B cell (primary cell): ENCODE measurements around the gene RPL34. TPM values are rescaled to one million over a fixed set of nuclear protein-coding genes. Genes with fewer than 3 reads are reported as not detected.

ENCODE experiments used
- ATAC-seq: fragments of 200-7000 bp; cut with Tn5 transposase; one replicate; pipeline ENCODE4 v1.10.0; 2021; ENCODE audit warnings: low read depth, mild to moderate bottlenecking, moderate number of reproducible peaks, moderate library complexity
- CTCF ChIA-PET: fragments of 350-600 bp; sonication (Branson Sonifier 250); formaldehyde crosslinking; loops from one replicate; lab custom pipeline; 2021; ENCODE audit warnings: antibody characterized with exemption, inconsistent platforms; lab: Charles Lee
- POLR2A ChIA-PET: fragments of 350-600 bp; sonication (Branson Sonifier 250); formaldehyde crosslinking; loops from one replicate; lab custom pipeline; 2021; ENCODE audit warnings: antibody characterized with exemption; lab: Charles Lee
- DNase-seq: peaks from one replicate; pipeline ENCODE4 v3.0.0; 2013
- H2AFZ ChIP-seq: 2 replicates; pipeline ENCODE4 v1.6.1; 2012; ENCODE audit warnings: mild to moderate bottlenecking, low read depth, low read length; ENCODE audit not compliant: insufficient read depth, poor library complexity, severe bottlenecking
- H3K27ac ChIP-seq, 2 donors: 1 replicate in 1 of 2; 2 replicates in 1 of 2; pipeline ENCODE4 v1.5.1; 2012 to 2013; ENCODE audit warnings: low read length in 2 of 2, mild to moderate bottlenecking in 2 of 2, moderate library complexity in 1 of 2
- H3K27me3 ChIP-seq, 4 experiments: fragments of 200-600 bp in 1 of 4; sonication (generic) in 1 of 4; replicated peaks in 1 of 4; 1 replicate in 2 of 4; 2 replicates in 2 of 4; pipeline versions ENCODE4 v1.6.1 to v1.7.0; 2013 to 2016; ENCODE audit warnings: low read length in 3 of 4, mild to moderate bottlenecking in 2 of 4, mixed read lengths in 1 of 4, moderate library complexity in 1 of 4; ENCODE audit not compliant: insufficient read depth in 4 of 4, control insufficient read depth in 3 of 4; ENCODE audit errors: control extremely low read depth in 1 of 4
- H3K36me3 ChIP-seq, 2 experiments: replicated peaks in 1 of 2; 1 replicate in 1 of 2; 2 replicates in 1 of 2; pipeline versions ENCODE4 v1.6.1 to v1.7.1; 2013; ENCODE audit warnings: low read length in 1 of 2; ENCODE audit not compliant: insufficient read depth in 2 of 2, control insufficient read depth in 1 of 2; ENCODE audit errors: control extremely low read depth in 1 of 2, extremely low read depth in 1 of 2
- H3K4me1 ChIP-seq, 2 donors: fragments of 200-600 bp in 1 of 2; sonication (generic) in 1 of 2; 1 replicate in 1 of 2; 2 replicates in 1 of 2; pipeline versions ENCODE4 v1.5.1 to v1.6.1; 2013 to 2017; ENCODE audit warnings: low read length in 2 of 2; ENCODE audit not compliant: control insufficient read depth in 2 of 2, insufficient read depth in 2 of 2
- H3K4me2 ChIP-seq: replicated peaks from 2 replicates; pipeline ENCODE3; 2012; ENCODE audit warnings: mild to moderate bottlenecking, low read depth, low read length; ENCODE audit not compliant: poor library complexity, severe bottlenecking
- H3K4me3 ChIP-seq, 5 experiments: fragments of 200-600 bp in 1 of 5; sonication (generic) in 1 of 5; 1 replicate in 3 of 5; 2 replicates in 2 of 5; pipeline versions ENCODE4 v1.5.1 to v1.7.0; 2011 to 2016; ENCODE audit warnings: low read length in 4 of 5, mild to moderate bottlenecking in 4 of 5, low read depth in 2 of 5, control low read depth in 1 of 5, moderate library complexity in 1 of 5; ENCODE audit not compliant: insufficient read depth in 1 of 5; ENCODE audit errors: control extremely low read depth in 1 of 5, extremely low read depth in 1 of 5
- H3K79me2 ChIP-seq: fragments of 200-600 bp; sonication (generic); one replicate; pipeline ENCODE4 v1.6.0; 2016; ENCODE audit warnings: low read length; ENCODE audit not compliant: control insufficient read depth, insufficient read depth
- H3K9ac ChIP-seq: fragments of 200-600 bp; sonication (generic); 2 replicates; pipeline ENCODE4 v1.6.1; 2017; ENCODE audit warnings: mild to moderate bottlenecking, low read length, moderate library complexity
- H3K9me3 ChIP-seq, 3 donors: one replicate each; pipeline versions ENCODE4 v1.6.1 to v1.7.1; 2013; ENCODE audit warnings: low read length in 2 of 3; ENCODE audit not compliant: control insufficient read depth in 2 of 3, insufficient read depth in 1 of 3; ENCODE audit errors: control extremely low read depth in 1 of 3
- H4K20me1 ChIP-seq: 2 replicates; pipeline ENCODE4 v1.6.0; 2012; ENCODE audit warnings: mild to moderate bottlenecking, low read length; ENCODE audit not compliant: insufficient read depth, control insufficient read depth, poor library complexity, severe bottlenecking
- H3K27ac Mint-ChIP-seq: one replicate; pipeline ENCODE4 v1.8.0; 2021; ENCODE audit warnings: mixed read lengths
- H3K27me3 Mint-ChIP-seq: one replicate; pipeline ENCODE4 v1.8.0; 2021; ENCODE audit warnings: mixed read lengths
- H3K4me1 Mint-ChIP-seq: one replicate; pipeline ENCODE4 v1.8.0; 2021; ENCODE audit warnings: mixed read lengths
- H3K4me3 Mint-ChIP-seq: one replicate; pipeline ENCODE4 v1.8.0; 2021; ENCODE audit warnings: mixed read lengths
- H3K9me3 Mint-ChIP-seq: one replicate; pipeline ENCODE4 v1.8.0; 2022; ENCODE audit warnings: mixed read lengths; ENCODE audit not compliant: insufficient read depth
- CTCF ChIP-seq: fragments of 200-600 bp; IDR thresholded peaks from one replicate; pipeline ENCODE4 v1.8.0; 2022; ENCODE audit warnings: antibody characterized with exemption, mild to moderate bottlenecking
- EZH2 ChIP-seq: IDR thresholded peaks from 2 replicates; pipeline ENCODE4 v1.6.1; 2012; ENCODE audit warnings: borderline replicate concordance, low read depth, mild to moderate bottlenecking, moderate library complexity, low read length; ENCODE audit not compliant: insufficient read depth, poor library complexity, severe bottlenecking
- WGBS: methylation state at CpG from one replicate; pipeline ENCODE4 v1.1.5; 2013; ENCODE audit warnings: missing lambda C conversion rate; ENCODE audit not compliant: insufficient coverage; 5-methylcytosine and 5-hydroxymethylcytosine counted together
- intact Hi-C: fragments of 100-400 bp; cut with micrococcal nuclease; formaldehyde crosslinking; loops from one replicate; pipeline ENCODE4 v1.10.0; 2022
- polyA plus RNA-seq: library from polyadenylated mRNA; depleted of rRNA; stranded (reverse); fragments of >200 nt; gene quantifications from 2 replicates; pipeline ENCODE4 v1.2.3, GENCODE V29; 2012
- total RNA-seq, 2 donors: library from RNA; stranded (reverse); fragments of 120-200 nt in 1 of 2; gene quantifications; 1 replicate in 1 of 2; 2 replicates in 1 of 2; pipeline versions ENCODE4 v1.2.3 to v1.2.4, GENCODE V29; 2013 to 2022

RPL34 gene
- total and polyA plus RNA-seq, 2 donors (not counting 1 experiment from before 2014, with no cell fraction given) = 2,267 to 4,160 TPM

- Histone ChIP-seq H3K36me3 (peaks cover 4 to 89% of the 10 kb centered on the region in 2 experiments), H3K4me1 (no peaks in the 10 kb centered on the region), H2AFZ (no peak overlapping the region), H3K27ac (no peak overlapping the region), H4K20me1 (peaks cover 13% of the 10 kb centered on the region), H3K4me3 (no peak overlapping the region), H3K9ac (no peak overlapping the region), H3K79me2 (no peaks in the 10 kb centered on the region), H3K27me3 (no peaks in the 10 kb centered on the region), H3K9me3 (no peaks in the 10 kb centered on the region), H3K4me2 (no peak overlapping the region)
- no peak overlapping the region for H3K27ac Mint-ChIP-seq
- ChIA-PET CTCF (no interaction called here), POLR2A (no interaction called here)
- peaks cover 13% of the 10 kb centered on the region for H3K4me1 Mint-ChIP-seq
- no peak overlapping the region for H3K4me3 Mint-ChIP-seq
- DNase-seq (no peak), ATAC-seq (no peak)
- H3K27me3 Mint-ChIP-seq = no peaks in the 10 kb centered on the region
- TF ChIP-seq CTCF (no peak), EZH2 (no peak)
- H3K9me3 Mint-ChIP-seq = no peaks in the 10 kb centered on the region
- intact Hi-C loops = loop anchor here (10.0 kb wide), 2 partner anchors 806 to 1186 kb away; partner anchors contain the start of genes GAR1 and SEC24B
Observed at GRCh38 chr4:108628411-108628810, 8.0 kb downstream of the RPL34 start.

GRCh38 chr4:108635070-108635655 is 14.8 kb downstream of the RPL34 start:
- ATAC-seq = no peak
- no peak overlapping the region for H3K27ac Mint-ChIP-seq
- H3K9ac ChIP-seq = no peak overlapping the region
- H3K4me3 ChIP-seq = no peak overlapping the region
- no peak overlapping the region for H2AFZ ChIP-seq
- H3K4me1 Mint-ChIP-seq = no peaks in the 10 kb centered on the region
- H3K27me3 ChIP-seq = no peaks in the 10 kb centered on the region
- no peaks in the 10 kb centered on the region for H3K4me1 ChIP-seq
- H3K4me2 ChIP-seq = no peak overlapping the region
- no peak overlapping the region for H3K27ac ChIP-seq
- H3K4me3 Mint-ChIP-seq = no peak overlapping the region
- no peaks in the 10 kb centered on the region for H3K9me3 Mint-ChIP-seq
- no peaks in the 10 kb centered on the region for H3K9me3 ChIP-seq
- CTCF ChIA-PET = interaction anchor here (0.6 kb wide), 1 partner anchor 8 kb away, joined by 3 read pairs; no protein-coding TSS in a partner anchor
- peaks cover 0 to 46% of the 10 kb centered on the region in 2 experiments for H3K36me3 ChIP-seq
- DNase-seq = no peak
- POLR2A ChIA-PET = no interaction called here
- TF ChIP-seq CTCF = no peak
- no peak for TF ChIP-seq EZH2
- intact Hi-C loops = no loop called here
- no peaks in the 10 kb centered on the region for H3K79me2 ChIP-seq
- H4K20me1 ChIP-seq = no peaks in the 10 kb centered on the region
- H3K27me3 Mint-ChIP-seq = no peaks in the 10 kb centered on the region
- 83% methylated on average over 6 of the region's 8 CpGs for WGBS
